ENCODE data around the gene WDR38.

Gene WDR38

GRCh38 chr9:124852829-124853531 is at the start of gene WDR38:
Gene WDR38, plus strand, starts transcription at chr9:124853460. Its CDS starts 72 bp downstream, at chr9:124853532.
- peak; percentile 65 to 83 for DNase-seq

GRCh38 chr9:124803911-124804310 is 49.3 kb upstream of the WDR38 start:
- no peak for DNase-seq

GRCh38 chr9:124805186-124805585 is 48.1 kb upstream of the WDR38 start:
- no peak for DNase-seq

GRCh38 chr9:124808246-124808956 is 44.9 kb upstream of the WDR38 start:
- no peak for DNase-seq

- no peak for DNase-seq
These were observed 44.0 kb upstream of the WDR38 start for GRCh38 chr9:124809211-124809610.

- no peak for DNase-seq
These were observed 43.3 kb upstream of the WDR38 start for GRCh38 chr9:124809741-124810500.

- no peak for DNase-seq
These were observed 42.5 kb upstream of the WDR38 start for GRCh38 chr9:124810663-124811355.

- DNase-seq, result no peak
These were observed 40.8 kb upstream of the WDR38 start for GRCh38 chr9:124812441-124812876.

- DNase-seq, result no peak
These were observed 40.2 kb upstream of the WDR38 start for GRCh38 chr9:124813041-124813440.

GRCh38 chr9:124813501-124814163 is 39.6 kb upstream of the WDR38 start:
- no peak for DNase-seq

- DNase-seq, result no peak
These were observed 39.1 kb upstream of the WDR38 start for GRCh38 chr9:124814164-124814535.

GRCh38 chr9:124815601-124816000 is 37.7 kb upstream of the WDR38 start:
- DNase-seq, result no peak

- DNase-seq, result no peak
These were observed 34.6 kb upstream of the WDR38 start for GRCh38 chr9:124818431-124819281.

GRCh38 chr9:124820698-124821623 is 32.3 kb upstream of the WDR38 start:
- peak; percentile 82 to 91 for DNase-seq

GRCh38 chr9:124828489-124829333 is 24.5 kb upstream of the WDR38 start:
- no peak for DNase-seq

- no peak for DNase-seq
These were observed 24.0 kb upstream of the WDR38 start for GRCh38 chr9:124829334-124829669.

- no peak for DNase-seq
These were observed 22.7 kb upstream of the WDR38 start for GRCh38 chr9:124830593-124830992.

- DNase-seq, result no peak
These were observed 21.5 kb upstream of the WDR38 start for GRCh38 chr9:124831642-124832364.

GRCh38 chr9:124834591-124834990 is 18.7 kb upstream of the WDR38 start:
- DNase-seq, result peak in 1 of 2 experiments; percentile 52
